Neural progenitor cell (in vitro differentiated cells): ENCODE results near the gene SPATA13. TPM values are rescaled to one million over a fixed set of nuclear protein-coding genes. Genes with fewer than 3 reads are reported as not detected.
"Not testable (repeated sequence)": the region's sequence is repeated elsewhere in the genome, so short reads cannot be mapped to it uniquely, and the experiment has no call there.

Experiments
- DNase-seq: peaks from one replicate; pipeline ENCODE4 v3.0.0-alpha.2; 2016; ENCODE audit warnings: low spot score
- H2AFZ ChIP-seq: fragments of 200-600 bp; sonication (generic); replicated peaks from 2 replicates; pipeline ENCODE4 v1.6.1; 2016; ENCODE audit warnings: antibody characterized with exemption
- H3F3A ChIP-seq: fragments of 200-600 bp; sonication (generic); 2 replicates; pipeline ENCODE4 v1.6.1; 2016; ENCODE audit warnings: antibody characterized with exemption, low read depth
- H3K27ac ChIP-seq: fragments of 200-600 bp; sonication (generic); 2 replicates; pipeline ENCODE4 v1.5.1; 2016; ENCODE audit warnings: mild to moderate bottlenecking
- H3K27me3 ChIP-seq: fragments of 200-600 bp; sonication (generic); 2 replicates; pipeline ENCODE4 v1.6.1; 2016; ENCODE audit warnings: mild to moderate bottlenecking, moderate library complexity
- H3K36me3 ChIP-seq: fragments of 200-600 bp; sonication (generic); 2 replicates; pipeline ENCODE4 v1.5.1; 2016
- H3K4me1 ChIP-seq: fragments of 200-600 bp; sonication (generic); 2 replicates; pipeline ENCODE4 v1.6.1; 2016; ENCODE audit warnings: mixed run types
- H3K4me2 ChIP-seq: fragments of 200-600 bp; sonication (generic); 2 replicates; pipeline ENCODE4 v1.6.1; 2016
- H3K4me3 ChIP-seq: fragments of 200-600 bp; sonication (generic); 2 replicates; pipeline ENCODE4 v1.5.1; 2016
- H3K79me2 ChIP-seq: fragments of 200-600 bp; sonication (generic); 2 replicates; pipeline ENCODE4 v1.6.1; 2016; ENCODE audit warnings: low read depth
- H3K9ac ChIP-seq: fragments of 200-600 bp; sonication (generic); 2 replicates; pipeline ENCODE4 v1.6.1; 2016
- H3K9me3 ChIP-seq: fragments of 200-600 bp; sonication (generic); 2 replicates; pipeline ENCODE4 v1.5.1; 2016; ENCODE audit warnings: low read depth
- H4K20me1 ChIP-seq: fragments of 200-600 bp; sonication (generic); 2 replicates; pipeline ENCODE4 v1.6.1; 2016; ENCODE audit warnings: low read depth
- H3K27ac Mint-ChIP-seq: 3 replicates; pipeline ENCODE4 v1.8.0; 2021; ENCODE audit warnings: mixed read lengths
- H3K27me3 Mint-ChIP-seq: 2 replicates; pipeline ENCODE4 v1.8.0; 2022; ENCODE audit warnings: low read depth, mild to moderate bottlenecking, inconsistent platforms, moderate library complexity, mixed read lengths; ENCODE audit not compliant: insufficient read depth
- H3K36me3 Mint-ChIP-seq: 3 replicates; pipeline ENCODE4 v1.8.0; 2021; ENCODE audit warnings: mixed read lengths
- H3K4me1 Mint-ChIP-seq: 3 replicates; pipeline ENCODE4 v1.8.0; 2021; ENCODE audit warnings: mixed read lengths
- H3K4me3 Mint-ChIP-seq: 3 replicates; pipeline ENCODE4 v1.8.0; 2021; ENCODE audit warnings: mild to moderate bottlenecking, moderate library complexity, mixed read lengths
- H3K9me3 Mint-ChIP-seq: 3 replicates; pipeline ENCODE4 v1.8.0; 2020; ENCODE audit warnings: mixed read lengths
- CTCF ChIP-seq: fragments of 200-600 bp; sonication (generic); IDR thresholded peaks from 2 replicates; pipeline ENCODE4 v1.5.1; 2017; ENCODE audit warnings: antibody characterized with exemption, mild to moderate bottlenecking
- EZH2 ChIP-seq: fragments of 200-600 bp; sonication (generic); IDR thresholded peaks from 2 replicates; pipeline ENCODE4 v1.6.1; 2017; ENCODE audit warnings: antibody characterized with exemption, mild to moderate bottlenecking, moderate library complexity
- EZH2phosphoT487 ChIP-seq: fragments of 200-600 bp; sonication (generic); IDR thresholded peaks from 2 replicates; pipeline ENCODE4 v1.6.1; 2017; ENCODE audit warnings: antibody characterized with exemption
- total RNA-seq: library from RNA; depleted of rRNA; stranded (reverse); fragments of >200 nt; gene quantifications from 2 replicates; pipeline ENCODE4 v1.2.3, GENCODE V29; 2015; ENCODE audit warnings: low replicate concordance

The SPATA13 gene
- total RNA-seq, 1 donor from 2014 or later: 15.9 TPM

GRCh38 chr13:24348797-24349515, 188.4 kb downstream of the SPATA13 start:
- H3K27me3 ChIP-seq: no peaks in the 10 kb centered on the region
- no peaks in the 10 kb centered on the region for H3K4me1 Mint-ChIP-seq
- no peaks in the 10 kb centered on the region for H4K20me1 ChIP-seq
- H3K36me3 ChIP-seq: no peaks in the 10 kb centered on the region
- H3K4me2 ChIP-seq: no peak overlapping the region
- TF ChIP-seq CTCF (no peak), EZH2 (no peak), EZH2phosphoT487 (no peak)
- no peaks in the 10 kb centered on the region for H3F3A ChIP-seq
- DNase-seq: no peak
- H3K4me3 Mint-ChIP-seq: no peak overlapping the region
- H3K9me3 ChIP-seq: no peaks in the 10 kb centered on the region
- H3K27ac ChIP-seq: no peak overlapping the region
- no peak overlapping the region for H3K27ac Mint-ChIP-seq
- no peaks in the 10 kb centered on the region for H3K79me2 ChIP-seq
- no peak overlapping the region for H2AFZ ChIP-seq
- H3K36me3 Mint-ChIP-seq: no peaks in the 10 kb centered on the region
- no peaks in the 10 kb centered on the region for H3K4me1 ChIP-seq
- H3K9me3 Mint-ChIP-seq: no peaks in the 10 kb centered on the region
- no peak overlapping the region for H3K9ac ChIP-seq
- no peak overlapping the region for H3K4me3 ChIP-seq
- H3K27me3 Mint-ChIP-seq: no peaks in the 10 kb centered on the region

- not testable (repeated sequence) for H4K20me1 ChIP-seq, H3K4me1 Mint-ChIP-seq, H3K27me3 Mint-ChIP-seq, H2AFZ ChIP-seq, H3K4me3 Mint-ChIP-seq, H3K27ac Mint-ChIP-seq, H3K27me3 ChIP-seq, H3K27ac ChIP-seq, H3K9me3 ChIP-seq, H3K4me2 ChIP-seq, H3K79me2 ChIP-seq, H3K4me3 ChIP-seq, H3K9me3 Mint-ChIP-seq, H3K4me1 ChIP-seq, DNase-seq, H3K9ac ChIP-seq, H3K36me3 Mint-ChIP-seq, H3F3A ChIP-seq, H3K36me3 ChIP-seq
These were observed 189.5 kb downstream of the SPATA13 start for GRCh38 chr13:24349778-24350664.

GRCh38 chr13:24351423-24351822, 190.9 kb downstream of the SPATA13 start:
- H3K9me3 ChIP-seq: no peaks in the 10 kb centered on the region
- H4K20me1 ChIP-seq: no peaks in the 10 kb centered on the region
- TF ChIP-seq EZH2 (no peak), EZH2phosphoT487 (no peak), CTCF (no peak)
- no peaks in the 10 kb centered on the region for H3K27me3 ChIP-seq
- Mint-ChIP-seq H3K4me3 (no peak overlapping the region), H3K36me3 (no peaks in the 10 kb centered on the region), H3K27ac (no peak overlapping the region), H3K9me3 (no peaks in the 10 kb centered on the region), H3K4me1 (no peaks in the 10 kb centered on the region), H3K27me3 (no peaks in the 10 kb centered on the region)
- H3K36me3 ChIP-seq: no peaks in the 10 kb centered on the region
- H3F3A ChIP-seq: peaks cover 4% of the 10 kb centered on the region
- no peak overlapping the region for H3K4me2 ChIP-seq
- H2AFZ ChIP-seq: no peak overlapping the region
- no peak overlapping the region for H3K4me3 ChIP-seq
- no peaks in the 10 kb centered on the region for H3K4me1 ChIP-seq
- H3K9ac ChIP-seq: no peak overlapping the region
- no peak overlapping the region for H3K27ac ChIP-seq
- no peaks in the 10 kb centered on the region for H3K79me2 ChIP-seq
- DNase-seq: no peak

- Mint-ChIP-seq H3K4me1 (no peaks in the 10 kb centered on the region), H3K4me3 (no peak overlapping the region), H3K9me3 (no peaks in the 10 kb centered on the region), H3K27ac (no peak overlapping the region), H3K36me3 (no peaks in the 10 kb centered on the region), H3K27me3 (no peaks in the 10 kb centered on the region)
- TF ChIP-seq EZH2phosphoT487 (no peak), EZH2 (no peak), CTCF (no peak)
- no peak overlapping the region for H3K9ac ChIP-seq
- peaks cover 5% of the 10 kb centered on the region for H3F3A ChIP-seq
- H3K4me3 ChIP-seq: no peak overlapping the region
- no peaks in the 10 kb centered on the region for H3K9me3 ChIP-seq
- no peaks in the 10 kb centered on the region for H4K20me1 ChIP-seq
- H2AFZ ChIP-seq: no peak overlapping the region
- H3K4me2 ChIP-seq: no peak overlapping the region
- H3K27me3 ChIP-seq: no peaks in the 10 kb centered on the region
- H3K27ac ChIP-seq: no peak overlapping the region
- no peaks in the 10 kb centered on the region for H3K36me3 ChIP-seq
- no peak for DNase-seq
- no peaks in the 10 kb centered on the region for H3K79me2 ChIP-seq
- no peaks in the 10 kb centered on the region for H3K4me1 ChIP-seq
These were observed 193.2 kb downstream of the SPATA13 start for GRCh38 chr13:24353736-24354135.
